Brain microvascular endothelial cell (primary cell): ENCODE measurements around the gene LCNL1.

Source experiments
- DNase-seq: peaks from one replicate; pipeline ENCODE4 v3.0.0-alpha.2; 2020
- H3K27ac ChIP-seq: fragments of 250-450 bp; sonication (Bioruptor Pico); 2 replicates; pipeline ENCODE4 v1.5.1; 2020; ENCODE audit warnings: mild to moderate bottlenecking, moderate library complexity
- H3K27me3 ChIP-seq: fragments of 250-450 bp; sonication (Bioruptor Pico); replicated peaks from 2 replicates; pipeline ENCODE4 v1.5.1; 2020; ENCODE audit warnings: mild to moderate bottlenecking
- H3K36me3 ChIP-seq: fragments of 250-450 bp; sonication (Bioruptor Pico); replicated peaks from 2 replicates; pipeline ENCODE4 v1.5.1; 2020; ENCODE audit warnings: mild to moderate bottlenecking
- H3K4me3 ChIP-seq: 2 replicates; pipeline ENCODE4 v1.5.1; 2011; ENCODE audit warnings: low read depth, mild to moderate bottlenecking, control low read depth, low read length, moderate library complexity
- in situ Hi-C: cut with HindIII; loops from 2 replicates; pipeline ENCODE4 v1.10.0; 2017; ENCODE audit warnings: low sequenced_read_pairs, low pct_ligation_motif_present
- TF ChIP-seq, protein P1 (sequence below): IDR thresholded peaks from 2 replicates; pipeline ENCODE4 v1.5.1; 2011; ENCODE audit warnings: low read depth, mild to moderate bottlenecking, moderate library complexity, low read length, control low read depth, inconsistent platforms; ENCODE audit errors: missing control alignments

The LCNL1 gene

GRCh38 chr9:136981588-136982231 lies 1.1 kb upstream of the LCNL1 start:
- TF ChIP-seq, protein P1, sequence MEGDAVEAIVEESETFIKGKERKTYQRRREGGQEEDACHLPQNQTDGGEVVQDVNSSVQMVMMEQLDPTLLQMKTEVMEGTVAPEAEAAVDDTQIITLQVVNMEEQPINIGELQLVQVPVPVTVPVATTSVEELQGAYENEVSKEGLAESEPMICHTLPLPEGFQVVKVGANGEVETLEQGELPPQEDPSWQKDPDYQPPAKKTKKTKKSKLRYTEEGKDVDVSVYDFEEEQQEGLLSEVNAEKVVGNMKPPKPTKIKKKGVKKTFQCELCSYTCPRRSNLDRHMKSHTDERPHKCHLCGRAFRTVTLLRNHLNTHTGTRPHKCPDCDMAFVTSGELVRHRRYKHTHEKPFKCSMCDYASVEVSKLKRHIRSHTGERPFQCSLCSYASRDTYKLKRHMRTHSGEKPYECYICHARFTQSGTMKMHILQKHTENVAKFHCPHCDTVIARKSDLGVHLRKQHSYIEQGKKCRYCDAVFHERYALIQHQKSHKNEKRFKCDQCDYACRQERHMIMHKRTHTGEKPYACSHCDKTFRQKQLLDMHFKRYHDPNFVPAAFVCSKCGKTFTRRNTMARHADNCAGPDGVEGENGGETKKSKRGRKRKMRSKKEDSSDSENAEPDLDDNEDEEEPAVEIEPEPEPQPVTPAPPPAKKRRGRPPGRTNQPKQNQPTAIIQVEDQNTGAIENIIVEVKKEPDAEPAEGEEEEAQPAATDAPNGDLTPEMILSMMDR, result no peak
- no peaks in the 10 kb centered on the region for H3K36me3 ChIP-seq
- no peak overlapping the region for H3K4me3 ChIP-seq
- peaks cover 23% of the 10 kb centered on the region for H3K27me3 ChIP-seq
- H3K27ac ChIP-seq, result no peak overlapping the region
- in situ Hi-C loops, result no loop called here
- no peak for DNase-seq

DNA sequence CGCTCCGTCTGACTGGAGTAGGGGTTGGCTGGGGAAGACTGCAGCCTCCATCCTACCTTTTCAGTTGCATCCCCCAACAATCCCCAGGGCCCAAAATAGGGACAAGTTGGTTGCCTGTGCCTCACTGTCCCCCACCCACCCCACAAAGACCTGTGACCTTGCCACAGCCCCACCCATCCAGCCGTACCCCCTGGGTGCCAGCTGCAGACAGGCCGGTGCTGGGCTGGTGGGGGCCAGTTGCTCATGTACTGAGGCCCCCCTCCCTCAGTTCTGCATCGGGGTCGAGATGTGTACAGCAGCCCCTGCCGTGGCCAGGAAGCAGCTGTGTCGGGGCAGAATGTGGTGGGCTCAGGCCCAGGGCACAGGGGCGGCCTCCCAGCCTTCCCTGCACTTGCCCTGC lies 374 bp downstream of the LCNL1 start:
- H3K36me3 ChIP-seq, result no peaks in the 10 kb centered on the region
- DNase-seq, result no peak
- TF ChIP-seq, protein P1, result no peak
- H3K27ac ChIP-seq, result no peak overlapping the region
- H3K4me3 ChIP-seq, result no peak overlapping the region
- H3K27me3 ChIP-seq, result peaks cover 23% of the 10 kb centered on the region
- in situ Hi-C loops, result no loop called here

GRCh38 chr9:136983656-136984314 lies 992 bp downstream of the LCNL1 start:
- TF ChIP-seq, protein P1, result no peak
- no peak overlapping the region for H3K4me3 ChIP-seq
- no peak overlapping the region for H3K27ac ChIP-seq
- peaks cover 23% of the 10 kb centered on the region for H3K27me3 ChIP-seq
- DNase-seq, result no peak
- H3K36me3 ChIP-seq, result no peaks in the 10 kb centered on the region
- in situ Hi-C loops, result no loop called here

DNA sequence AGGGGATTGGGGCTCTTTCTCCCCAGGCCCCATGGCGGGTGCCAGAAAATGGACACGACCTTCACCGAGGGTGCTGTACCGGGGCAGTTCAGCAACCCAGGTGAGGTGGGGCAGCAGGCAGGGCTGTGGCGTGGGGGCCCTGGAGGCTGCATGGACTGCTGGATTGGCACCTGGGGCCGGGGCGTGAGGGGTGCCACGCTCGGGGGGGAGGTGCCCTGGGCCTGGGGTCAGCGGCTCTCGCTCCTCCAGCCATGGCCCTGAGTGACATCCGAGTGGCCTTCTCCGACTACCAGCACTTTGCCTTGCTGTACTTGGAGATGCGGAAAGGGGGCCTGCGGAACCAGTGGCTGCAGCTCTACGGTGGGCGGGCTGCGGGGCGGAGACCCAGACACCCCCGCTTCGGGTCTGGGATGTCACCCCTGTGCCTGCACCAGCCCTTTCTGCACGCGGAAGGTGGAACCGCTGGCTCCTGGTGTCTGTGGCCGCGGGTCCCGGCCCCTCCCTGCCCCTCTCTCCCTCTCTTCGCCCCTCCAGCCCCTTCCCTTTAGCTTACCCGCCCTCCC lies 1.8 kb downstream of the LCNL1 start:
- Histone ChIP-seq H3K27me3 (peaks cover 23% of the 10 kb centered on the region), H3K27ac (no peak overlapping the region), H3K36me3 (no peaks in the 10 kb centered on the region), H3K4me3 (no peak overlapping the region)
- no peak for DNase-seq
- in situ Hi-C loops, result no loop called here
- TF ChIP-seq, protein P1, result no peak

DNA sequence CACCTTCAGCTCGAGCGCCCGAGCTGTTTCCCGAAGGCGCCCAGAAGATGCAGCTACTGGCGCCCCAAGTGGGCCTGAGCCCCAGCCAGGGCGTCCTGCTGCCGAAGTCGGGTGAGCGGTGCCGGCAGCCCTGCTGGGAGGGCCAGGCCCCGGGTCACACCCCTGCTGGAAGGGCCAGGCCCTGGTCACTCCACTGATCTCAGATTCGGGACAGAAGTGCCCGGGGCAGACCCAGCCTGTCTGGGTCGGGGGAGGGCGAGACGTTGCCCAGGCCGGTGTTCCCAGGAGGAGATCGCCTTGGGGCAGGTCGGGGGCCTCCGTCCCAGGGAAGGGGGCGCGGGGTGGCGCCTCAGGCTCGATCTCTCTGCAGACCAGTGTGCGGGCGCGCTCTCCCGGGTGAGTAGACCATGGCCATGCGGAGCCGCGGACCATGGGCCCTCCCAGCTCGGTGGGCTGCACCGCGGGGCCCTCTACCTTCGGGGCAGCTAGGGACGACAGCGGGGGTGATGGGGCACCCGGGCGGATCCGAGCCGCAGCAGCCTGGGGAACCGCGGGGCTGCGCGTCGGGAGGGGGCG lies 2.3 kb downstream of the LCNL1 start:
- DNase-seq, result no peak
- no peak overlapping the region for H3K4me3 ChIP-seq

More for the DNA sequence above, 2.3 kb downstream of the LCNL1 start:
- Histone ChIP-seq H3K36me3 (no peaks in the 10 kb centered on the region), H3K27me3 (peaks cover 23% of the 10 kb centered on the region), H3K27ac (no peak overlapping the region)
- in situ Hi-C loops, result no loop called here
- TF ChIP-seq, protein P1, result no peak
